KG1 (cell line): ENCODE data around the gene ISY1.
A peak's percentile ranks its signal among the peaks of the same experiment; 100 is the strongest.
"Not testable (repeated sequence)": the region's sequence is repeated elsewhere in the genome, so short reads cannot be mapped to it uniquely, and the experiment has no call there.

Experiments
- DNase-seq: peaks from one replicate; lab custom pipeline; 2025; lab: John Stamatoyannopoulos, UW

The ISY1 gene

GRCh38 chr3:129166579-129167332 lies 5.9 kb upstream of the ISY1 start:
- DNase-seq, result no peak

DNA sequence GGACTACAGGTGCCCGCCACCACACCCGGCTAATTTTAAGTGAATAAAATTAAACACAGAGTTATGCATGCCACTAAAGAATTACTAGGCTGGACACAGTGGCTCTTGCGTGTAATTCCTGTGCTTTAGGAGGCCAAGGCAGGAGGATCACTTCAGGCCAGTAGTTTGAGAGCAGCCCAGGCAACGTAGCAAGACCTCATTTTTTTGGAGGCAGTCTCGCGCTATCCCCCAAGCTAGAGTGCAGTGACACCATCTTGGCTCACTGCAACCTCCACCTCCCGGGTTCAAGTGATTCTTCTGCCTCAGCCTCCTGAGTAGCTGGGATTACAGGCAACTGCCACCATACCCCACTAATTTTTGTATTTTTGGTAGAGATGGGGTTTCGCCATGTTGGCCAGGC lies 4.7 kb upstream of the ISY1 start:
- DNase-seq, result not testable (repeated sequence)

GRCh38 chr3:129164500-129164899 lies 3.6 kb upstream of the ISY1 start:
- DNase-seq, result no peak

DNA sequence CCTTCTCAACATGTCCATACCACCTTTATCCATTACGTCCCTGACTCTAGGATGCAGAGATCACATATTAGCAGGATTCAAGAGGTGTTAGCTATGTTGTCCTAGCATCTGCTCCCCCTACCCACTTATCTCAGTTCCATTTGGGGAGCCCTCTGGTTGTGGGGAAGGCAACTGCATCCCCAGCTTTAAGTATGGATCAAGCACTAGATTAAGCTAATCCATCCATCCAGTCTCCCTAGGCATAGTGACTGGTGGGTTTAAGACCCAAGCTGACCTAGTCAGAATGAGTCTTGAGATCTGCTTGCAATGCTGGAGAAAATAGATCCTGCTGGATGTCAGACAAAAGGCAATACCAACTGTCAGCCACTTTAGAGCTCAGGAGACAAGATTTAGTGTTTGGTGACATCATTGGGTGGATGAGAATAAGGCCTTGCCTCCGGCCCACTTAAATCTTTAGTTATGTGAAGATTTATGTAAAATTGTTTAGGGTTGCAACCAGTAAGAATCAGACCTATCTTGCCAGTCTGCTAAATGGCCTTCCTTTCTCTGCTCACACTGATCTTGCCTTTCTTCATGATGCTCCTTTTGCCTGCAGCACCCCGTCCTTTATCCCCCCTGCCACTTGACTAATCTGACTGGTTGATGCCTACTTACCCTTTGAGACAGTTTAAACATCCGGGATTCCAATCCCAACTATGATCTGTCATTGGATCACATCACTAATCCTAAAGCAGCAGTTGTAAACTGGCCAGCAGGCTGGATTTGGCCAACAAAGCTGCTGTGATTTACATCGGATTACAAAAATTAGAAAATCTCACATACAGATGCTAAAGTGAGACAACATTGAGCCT lies 2.1 kb upstream of the ISY1 start:
- peak; percentile 26 for DNase-seq

GRCh38 chr3:129161860-129162271 lies 1.0 kb upstream of the ISY1 start:
- DNase-seq, result no peak

DNA sequence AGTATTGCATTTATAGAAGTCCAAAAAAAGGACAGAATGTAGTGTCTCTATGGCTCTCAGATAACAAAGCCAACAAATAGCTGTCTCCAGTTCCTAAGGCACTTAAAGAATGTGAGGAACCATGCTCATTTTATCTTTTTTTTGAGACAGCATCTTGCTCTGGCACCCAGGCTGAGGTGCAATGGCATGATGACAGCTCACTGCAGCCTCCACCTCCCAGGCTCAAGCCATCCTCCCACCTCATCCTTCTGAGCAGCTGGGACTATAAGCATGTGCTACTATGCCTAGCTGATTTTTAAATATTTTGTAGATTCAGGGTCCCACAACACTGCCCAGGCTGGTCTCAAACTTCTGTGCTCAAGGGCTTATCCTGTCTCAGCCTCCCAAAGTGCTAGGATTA lies 16.1 kb downstream of the ISY1 start:
- no peak for DNase-seq

- not testable (repeated sequence) for DNase-seq
Observed at GRCh38 chr3:129141011-129141410, 19.9 kb downstream of the ISY1 start.

DNA sequence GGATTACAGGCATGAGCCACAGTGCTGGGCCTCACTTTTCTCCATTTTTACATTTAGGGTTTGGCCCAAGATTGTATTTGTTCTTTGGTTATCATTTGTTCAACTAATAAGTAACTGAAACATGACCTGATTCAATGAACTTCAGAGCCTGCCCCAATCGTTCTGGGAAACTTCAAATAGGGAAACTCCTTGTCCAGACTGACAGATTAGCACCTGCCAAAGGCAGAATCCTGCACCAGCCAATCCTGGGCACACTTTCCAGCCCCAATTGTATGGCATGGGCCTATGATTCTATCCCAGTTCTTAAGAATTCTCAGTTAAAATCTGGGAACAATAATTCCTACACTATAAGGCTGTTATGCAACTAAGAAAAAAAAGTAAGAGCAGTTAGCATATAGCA lies 21.0 kb downstream of the ISY1 start:
- DNase-seq, result no peak

GRCh38 chr3:129136275-129136674 lies 24.6 kb downstream of the ISY1 start:
- DNase-seq, result not testable (repeated sequence)

- no peak for DNase-seq
Observed at GRCh38 chr3:129132097-129132866, 28.6 kb downstream of the ISY1 start.

DNA sequence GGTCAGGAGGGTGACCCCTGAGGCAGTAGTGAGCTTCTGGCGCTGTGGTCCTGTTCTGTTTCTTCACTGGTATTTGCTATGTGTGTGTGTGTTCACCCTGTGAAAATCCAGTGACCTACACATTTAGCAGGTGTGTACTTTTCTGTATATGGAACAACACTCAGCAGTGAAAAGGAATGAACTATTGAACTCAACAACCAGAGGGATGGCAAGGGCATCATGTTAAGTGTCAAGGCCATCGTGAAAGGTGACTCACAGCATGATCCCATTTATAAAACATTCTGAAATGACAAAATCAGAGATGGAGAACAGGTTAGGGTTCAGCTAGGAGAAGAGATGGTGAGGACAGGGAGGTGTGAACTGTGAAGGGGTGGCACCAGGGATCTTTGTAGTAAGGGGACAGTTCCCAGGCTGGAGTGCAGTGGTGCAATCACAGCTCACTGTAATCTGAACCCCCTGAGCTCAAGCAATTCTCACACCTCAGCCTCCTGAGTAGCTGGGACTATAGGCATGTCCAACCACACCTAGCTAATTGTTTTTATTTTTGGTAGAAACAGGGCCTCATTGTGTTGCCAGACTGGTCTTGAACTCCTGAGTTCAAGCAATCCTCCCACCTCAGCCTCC lies 29.3 kb downstream of the ISY1 start:
- no peak for DNase-seq

- no peak for DNase-seq
Observed at GRCh38 chr3:129130291-129130813, 30.5 kb downstream of the ISY1 start.

DNA sequence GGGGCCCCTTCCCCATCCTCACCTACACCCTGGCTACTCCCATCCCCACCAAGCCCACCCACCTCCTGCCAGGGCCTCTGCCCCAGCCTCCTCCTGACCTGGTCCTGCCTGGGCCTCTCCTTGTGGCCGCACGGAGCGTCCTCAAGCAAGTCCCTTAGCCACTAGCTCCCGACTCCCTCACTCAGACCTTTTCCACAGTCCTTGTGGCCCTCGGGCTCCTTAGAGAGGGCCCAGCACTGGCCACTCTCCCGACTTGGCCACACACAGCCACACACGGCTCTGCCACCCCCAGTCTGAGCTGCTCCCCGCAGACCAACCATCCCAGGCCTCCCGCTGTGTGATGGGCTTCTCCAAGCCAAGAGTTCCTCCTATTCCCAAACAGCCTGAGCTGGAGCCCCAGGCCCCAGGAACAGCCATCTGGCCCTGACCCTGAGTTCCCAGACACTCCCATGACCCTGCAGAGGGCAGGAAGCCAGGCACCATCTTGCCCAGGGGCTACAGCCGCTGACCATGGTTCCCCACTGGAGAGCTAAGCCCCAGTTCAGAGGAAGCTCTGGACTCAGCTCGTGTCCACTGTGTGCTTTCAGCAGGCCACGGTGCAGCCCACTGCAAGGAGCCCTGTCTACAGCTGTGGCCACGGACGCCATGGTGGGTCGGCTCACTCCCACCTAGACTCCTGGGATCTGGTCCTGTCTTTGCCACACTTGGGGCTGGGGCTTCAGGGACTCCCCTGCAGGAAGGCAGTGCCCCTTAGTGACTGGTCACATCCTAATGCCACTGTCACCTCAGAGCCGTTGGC lies 32.3 kb downstream of the ISY1 start:
- DNase-seq, result no peak

DNA sequence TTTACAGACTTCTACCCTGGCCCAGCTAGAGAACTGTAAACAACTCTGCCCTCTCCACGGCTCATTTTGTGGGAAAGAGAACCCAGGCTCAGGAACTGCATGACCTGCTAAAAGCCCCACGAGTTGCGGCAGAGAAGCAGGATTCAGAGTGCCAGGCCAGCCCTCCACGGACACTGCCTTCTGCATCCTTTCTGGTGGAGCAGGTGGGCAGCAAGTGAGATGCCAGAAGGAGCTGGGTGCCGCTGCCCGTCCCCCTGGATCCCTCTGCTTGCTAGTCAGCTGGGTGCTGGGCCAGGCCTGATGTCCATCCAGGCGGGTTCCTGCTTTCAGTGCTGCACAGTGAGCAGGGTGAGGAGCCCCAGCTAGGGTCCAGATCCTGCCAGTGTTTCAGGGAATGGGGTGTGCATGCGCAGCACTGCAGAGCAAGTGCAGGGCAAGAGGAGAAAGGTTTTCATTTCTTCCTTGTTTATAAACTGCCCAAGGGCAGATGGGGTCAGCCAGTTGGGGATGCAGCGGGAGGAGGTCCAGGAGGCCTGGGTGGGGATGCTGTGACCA lies 34.1 kb downstream of the ISY1 start:
- no peak for DNase-seq

DNA sequence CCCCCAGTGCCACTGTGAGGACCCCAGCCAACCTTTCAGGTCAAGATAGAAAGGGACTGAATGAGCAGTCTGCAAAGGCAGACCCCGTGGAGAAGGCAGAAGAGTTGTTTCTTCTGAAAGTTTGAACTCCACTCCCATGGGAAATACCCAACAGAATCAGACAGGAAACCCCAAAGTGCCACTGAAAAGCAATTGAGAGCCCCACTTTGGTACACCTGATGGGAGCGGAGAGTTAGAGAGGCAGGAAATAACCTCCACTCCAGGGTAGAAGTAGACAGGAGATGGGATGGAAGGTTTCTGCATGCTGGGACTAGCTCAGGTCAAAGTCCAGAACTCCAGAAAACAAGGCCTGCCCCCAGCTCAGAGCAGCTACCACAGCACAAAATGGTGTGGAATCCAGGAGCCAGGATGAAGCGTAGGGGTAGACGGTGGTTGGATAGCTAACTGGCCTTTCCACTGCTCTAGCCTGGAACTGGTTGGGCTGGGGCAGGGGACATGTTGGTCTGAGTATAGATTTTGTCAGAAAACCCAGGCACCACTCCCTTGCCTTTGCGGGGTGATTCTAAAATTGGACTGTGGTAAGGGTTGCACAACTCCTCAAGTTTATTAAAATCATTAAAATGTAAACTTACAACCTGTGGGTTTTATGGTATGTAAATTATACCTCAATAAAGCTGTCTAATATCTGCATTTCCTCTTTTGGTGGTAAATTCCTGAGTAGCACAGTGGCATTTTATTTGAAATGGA lies 37.4 kb downstream of the ISY1 start:
- DNase-seq, result no peak

GRCh38 chr3:129122412-129123011 lies 38.4 kb downstream of the ISY1 start:
- DNase-seq, result no peak

- no peak for DNase-seq
Observed at GRCh38 chr3:129121792-129122411, 39.0 kb downstream of the ISY1 start, which contains the start of gene RAB43. Gene RAB43 (minus strand): TSS chr3:129121804. CDS start chr3:129121489, 315 bp downstream.

DNA sequence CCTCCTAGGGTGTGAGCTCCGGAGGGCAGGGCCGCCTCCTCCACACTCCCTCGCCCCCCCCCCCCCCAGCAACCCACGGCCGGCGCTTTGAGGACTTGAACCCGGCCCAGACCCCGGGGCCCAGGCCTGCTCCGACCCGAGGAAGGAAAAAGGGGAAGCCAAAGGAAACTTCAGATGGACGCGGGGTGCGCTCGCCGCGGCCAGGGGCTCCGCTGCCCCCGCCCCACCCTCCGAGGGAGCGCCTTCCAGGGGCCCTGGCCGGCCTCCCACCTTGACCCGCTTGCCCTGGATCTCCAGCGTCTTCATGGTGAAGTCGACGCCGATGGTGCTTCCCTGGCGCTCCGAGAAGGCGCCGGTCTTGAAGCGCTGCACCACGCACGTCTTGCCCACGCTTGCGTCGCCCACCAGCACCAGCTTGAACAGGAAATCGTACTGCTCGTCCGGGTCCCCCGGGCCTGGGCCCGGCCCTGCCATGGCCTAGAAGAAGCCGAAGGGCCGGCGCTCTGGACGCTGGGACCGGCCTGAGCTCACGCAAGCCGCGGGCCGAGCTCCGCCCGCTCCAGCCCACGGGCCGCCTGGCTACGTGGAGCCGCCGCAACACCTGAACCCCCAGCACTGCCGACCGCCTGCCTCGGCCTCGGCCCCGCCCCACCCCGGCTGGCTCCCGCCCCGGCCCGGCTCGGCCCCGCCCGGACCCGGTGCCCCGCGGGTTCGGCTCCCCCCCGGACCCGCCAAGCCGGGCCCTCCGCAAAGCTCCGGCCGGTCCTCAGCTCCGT lies 39.7 kb downstream of the ISY1 start:
- DNase-seq, result no peak
